Measurements from ENCODE around the gene ADSS1. TPM values are rescaled to one million over a fixed set of nuclear protein-coding genes. Genes with fewer than 3 reads are reported as not detected.

Gene ADSS1
- total RNA-seq, 2 donors from 2014 or later, result 8.2 to 10.2 TPM

DNA sequence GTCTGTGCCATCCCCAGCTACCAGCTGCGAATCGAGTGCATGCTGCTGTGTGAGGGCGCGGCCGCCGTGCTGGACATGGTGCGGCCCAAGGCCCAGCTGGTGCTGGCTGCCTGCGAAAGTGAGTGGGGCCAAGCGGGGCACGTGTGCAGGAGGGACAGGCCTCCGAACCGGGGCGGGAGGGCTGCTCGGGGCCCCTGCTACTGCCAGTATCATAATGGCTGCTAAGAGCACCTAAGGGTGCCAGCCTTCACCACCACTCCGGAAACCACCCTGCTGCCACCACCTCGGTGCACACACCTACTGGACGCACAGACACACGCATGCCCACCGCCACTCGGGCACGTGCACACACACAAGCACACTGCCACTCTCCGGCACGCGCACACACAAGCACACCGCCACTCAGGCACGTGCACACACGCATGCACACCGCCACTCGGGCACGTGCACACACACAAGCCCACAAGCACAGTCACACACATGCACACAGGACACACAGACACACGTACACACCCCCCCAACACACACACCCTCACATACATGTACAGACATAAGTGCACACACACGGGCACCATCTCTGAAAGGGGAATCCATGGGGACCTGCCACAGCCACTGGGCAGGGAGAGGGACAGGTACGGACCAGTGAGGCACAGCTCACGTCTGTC is 13.8 kb upstream of the ADSS1 start:
- intact Hi-C loops (cut with DNase I), result no loop called here

DNA sequence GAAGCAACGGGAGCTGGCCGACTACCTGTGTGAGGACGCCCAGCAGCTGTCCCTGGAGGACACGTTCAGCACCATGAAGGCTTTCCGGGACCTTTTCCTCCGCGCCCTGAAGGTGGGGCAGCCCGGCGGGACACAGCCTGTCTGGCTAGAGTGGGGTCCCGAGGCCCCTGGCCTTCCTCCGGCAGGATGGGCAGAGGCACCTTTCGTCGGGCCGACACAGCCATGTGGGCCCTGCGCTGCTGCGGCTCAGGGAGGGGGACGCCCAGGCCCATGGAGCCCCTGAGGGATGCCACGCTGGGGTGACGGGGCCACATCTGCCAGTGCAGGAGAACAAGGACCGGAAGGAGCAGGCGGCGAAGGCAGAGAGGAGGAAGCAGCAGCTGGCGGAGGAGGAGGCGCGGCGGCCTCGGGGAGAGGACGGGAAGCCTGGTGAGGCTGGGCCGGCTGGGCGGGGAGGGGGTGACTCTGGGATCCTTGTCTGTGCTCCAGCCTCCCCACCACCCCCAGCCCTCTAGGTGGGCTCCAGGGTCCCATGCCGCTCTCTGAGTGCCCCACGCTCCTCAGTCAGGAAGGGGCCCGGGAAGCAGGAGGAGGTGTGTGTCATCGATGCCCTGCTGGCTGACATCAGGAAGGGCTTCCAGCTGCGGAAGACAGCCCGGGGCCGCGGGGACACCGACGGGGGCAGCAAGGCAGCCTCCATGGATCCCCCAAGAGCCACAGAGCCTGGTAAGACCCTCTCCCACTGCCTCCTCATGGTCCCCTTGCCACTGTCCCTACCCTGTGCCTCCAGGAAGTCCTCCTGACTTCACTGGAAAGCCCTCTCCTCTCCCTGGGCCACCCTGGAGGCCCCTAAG is 10.9 kb upstream of the ADSS1 start:
- no peak for DNase-seq (ENCODE audit: low spot score)
- intact Hi-C loops (cut with DNase I), result no loop called here

More for the DNA sequence above, 13.8 kb upstream of the ADSS1 start:
- DNase-seq (ENCODE audit: low spot score), result no peak

DNA sequence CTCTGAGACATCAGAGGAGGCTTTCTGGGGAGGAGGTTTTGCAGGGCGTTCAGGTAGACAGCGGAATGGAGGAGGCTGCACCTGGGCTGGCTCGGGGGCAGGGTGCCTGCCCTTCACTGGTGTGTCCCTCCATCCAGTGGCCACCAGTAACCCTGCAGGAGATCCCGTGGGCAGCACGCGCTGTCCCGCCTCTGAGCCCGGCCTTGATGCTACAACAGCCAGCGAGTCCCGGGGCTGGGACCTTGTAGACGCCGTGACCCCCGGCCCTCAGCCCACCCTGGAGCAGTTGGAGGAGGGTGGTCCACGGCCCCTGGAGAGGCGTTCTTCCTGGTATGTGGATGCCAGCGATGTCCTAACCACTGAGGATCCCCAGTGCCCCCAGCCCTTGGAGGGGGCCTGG is 10.0 kb upstream of the ADSS1 start:
- DNase-seq (ENCODE audit: low spot score), result no peak
- intact Hi-C loops (cut with DNase I), result no loop called here

DNA sequence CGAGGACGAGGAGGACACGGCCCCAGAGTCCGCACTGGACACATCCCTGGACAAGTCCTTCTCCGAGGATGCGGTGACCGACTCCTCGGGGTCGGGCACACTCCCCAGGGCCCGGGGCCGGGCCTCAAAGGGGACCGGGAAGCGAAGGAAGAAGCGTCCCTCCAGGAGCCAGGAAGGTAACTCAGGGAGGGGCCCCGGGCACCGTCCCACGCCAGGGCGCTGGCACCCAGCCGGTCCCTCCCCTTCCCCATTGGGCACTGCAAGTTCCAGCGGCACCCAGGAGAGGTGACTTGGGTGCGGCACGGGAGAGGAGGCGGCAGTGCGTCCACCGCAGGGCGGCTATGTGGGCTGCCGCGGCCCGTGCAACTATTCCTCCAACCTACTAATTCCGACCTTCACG is 9.3 kb upstream of the ADSS1 start:
- DNase-seq (ENCODE audit: low spot score), result no peak
- intact Hi-C loops (cut with DNase I), result no loop called here

DNA sequence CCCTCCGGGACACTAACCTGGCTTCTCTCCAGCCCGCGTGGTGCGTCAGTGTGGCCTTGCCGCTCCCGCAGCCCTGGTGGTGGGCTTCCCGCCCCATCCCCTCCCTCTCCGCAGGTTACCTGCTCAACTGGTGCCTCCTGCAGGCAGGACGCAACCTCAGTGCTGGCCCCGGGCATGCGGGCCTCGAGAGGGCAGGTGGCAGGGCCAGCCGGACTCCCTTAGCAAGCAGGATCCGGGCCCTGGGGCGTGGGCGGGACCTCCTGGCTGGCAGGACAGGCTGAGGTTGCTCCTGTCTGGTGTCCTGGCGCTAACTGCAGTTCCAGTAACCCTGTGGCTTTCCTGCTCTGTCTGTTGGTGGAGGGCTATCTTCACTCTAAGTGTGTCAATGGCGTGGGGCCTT is 8.6 kb upstream of the ADSS1 start:
- intact Hi-C loops (cut with DNase I), result no loop called here

DNA sequence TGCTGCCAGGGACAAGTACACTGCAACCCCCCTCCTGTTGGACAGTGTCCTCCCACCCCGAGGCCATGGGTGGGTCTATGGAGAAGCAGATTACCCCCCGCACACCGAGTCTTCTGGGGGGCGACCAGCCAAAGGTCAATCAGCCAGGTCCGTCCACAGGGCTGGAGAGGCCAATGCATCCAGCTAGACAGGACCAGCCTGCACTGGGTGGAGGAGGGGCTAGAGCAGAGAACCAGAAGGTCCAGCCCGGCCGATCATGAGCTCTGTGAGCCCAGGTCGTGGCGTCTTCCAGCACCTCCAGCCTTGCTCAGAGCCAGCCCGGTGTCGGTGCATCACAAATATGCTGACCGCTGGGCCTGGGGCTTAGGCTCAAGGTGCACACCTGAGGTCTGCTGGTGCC is 8.2 kb upstream of the ADSS1 start:
- intact Hi-C loops (cut with DNase I), result no loop called here
- DNase-seq (ENCODE audit: low spot score), result no peak

More for the DNA sequence above, 8.6 kb upstream of the ADSS1 start:
- DNase-seq (ENCODE audit: low spot score), result no peak

DNA sequence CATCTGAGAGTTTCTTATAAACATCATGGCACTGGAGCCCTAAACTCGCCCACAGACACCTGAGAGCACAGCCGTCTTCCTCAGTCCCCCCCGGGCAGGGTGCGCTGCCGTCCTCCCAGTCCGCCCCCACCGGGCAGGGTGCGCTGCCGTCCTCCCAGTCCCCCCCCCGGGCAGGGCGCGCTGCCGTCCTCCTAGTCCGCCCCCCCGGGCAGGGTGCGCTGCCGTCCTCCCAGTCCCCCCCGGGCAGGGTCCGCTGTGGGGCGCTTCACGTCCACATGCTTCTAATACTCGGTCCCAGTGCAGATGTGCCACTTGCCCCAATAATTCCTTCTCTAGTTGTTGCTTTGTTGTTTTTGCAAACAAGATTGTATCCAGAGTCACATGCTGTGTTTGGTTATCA is 6.9 kb upstream of the ADSS1 start:
- DNase-seq (ENCODE audit: low spot score), result no peak
- intact Hi-C loops (cut with DNase I), result no loop called here

DNA sequence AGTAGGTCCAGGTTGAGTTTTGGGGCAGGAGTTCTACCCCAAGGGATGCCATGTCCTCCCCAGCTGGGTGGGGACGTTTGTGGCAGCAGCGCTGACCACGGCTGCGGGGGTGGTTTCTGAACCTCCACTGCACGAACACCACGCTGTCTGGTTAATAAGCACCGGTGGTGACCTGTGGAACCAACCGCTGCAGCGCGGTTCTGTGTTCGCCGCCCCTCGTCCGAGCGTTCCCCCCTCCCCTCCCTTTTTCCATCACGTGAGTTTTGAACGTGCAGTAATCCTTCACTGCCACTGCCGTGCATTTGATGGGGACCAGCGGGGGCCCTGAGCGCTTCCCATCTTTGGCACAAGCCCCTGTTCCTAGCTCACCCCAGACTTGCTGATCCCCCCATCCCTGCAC is 6.4 kb upstream of the ADSS1 start:
- intact Hi-C loops (cut with DNase I), result no loop called here

DNA sequence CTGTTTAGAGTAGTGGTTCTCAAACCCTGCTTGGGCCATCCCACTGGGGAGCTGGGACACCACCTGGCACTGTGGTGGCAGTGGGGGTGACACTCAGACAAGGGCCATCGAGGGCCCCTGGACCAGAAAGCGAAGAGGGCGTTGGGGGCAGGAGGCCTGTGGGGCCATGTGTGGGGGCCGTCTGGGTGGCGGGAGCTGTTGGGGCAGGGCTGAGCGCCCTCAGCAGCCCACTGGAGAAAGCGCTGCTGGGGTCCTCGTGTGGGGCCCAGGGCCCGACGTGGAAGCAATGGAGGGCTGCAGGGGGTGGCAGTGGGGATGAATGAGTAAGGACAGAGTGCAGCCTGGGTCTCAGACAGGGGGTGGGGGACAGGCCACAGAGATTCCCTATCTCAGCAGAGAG is 5.9 kb upstream of the ADSS1 start:
- DNase-seq (ENCODE audit: low spot score), result no peak
- intact Hi-C loops (cut with DNase I), result no loop called here

More for the DNA sequence above, 6.4 kb upstream of the ADSS1 start:
- no peak for DNase-seq (ENCODE audit: low spot score)

DNA sequence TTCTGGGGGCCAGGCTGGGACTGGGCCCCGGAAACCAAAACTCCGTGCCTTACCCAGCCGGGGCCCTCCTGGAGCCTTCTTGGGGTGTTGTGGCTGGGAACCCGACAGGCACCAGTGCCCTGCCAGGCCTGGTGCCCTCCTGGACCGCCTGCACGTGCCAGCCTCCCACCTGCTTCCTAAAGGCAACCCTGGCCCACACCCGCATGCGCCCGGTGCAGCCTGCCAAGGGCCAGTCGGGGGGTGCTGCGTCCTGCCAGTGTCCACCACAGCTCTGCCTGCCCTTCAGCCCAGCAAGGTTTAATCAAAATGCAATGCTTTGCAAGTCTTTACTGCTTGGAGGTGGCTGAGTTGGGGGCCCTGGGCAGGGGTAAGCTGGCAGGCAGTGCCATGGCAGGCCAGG is 5.2 kb upstream of the ADSS1 start:
- intact Hi-C loops (cut with DNase I), result no loop called here
- no peak for DNase-seq (ENCODE audit: low spot score)

DNA sequence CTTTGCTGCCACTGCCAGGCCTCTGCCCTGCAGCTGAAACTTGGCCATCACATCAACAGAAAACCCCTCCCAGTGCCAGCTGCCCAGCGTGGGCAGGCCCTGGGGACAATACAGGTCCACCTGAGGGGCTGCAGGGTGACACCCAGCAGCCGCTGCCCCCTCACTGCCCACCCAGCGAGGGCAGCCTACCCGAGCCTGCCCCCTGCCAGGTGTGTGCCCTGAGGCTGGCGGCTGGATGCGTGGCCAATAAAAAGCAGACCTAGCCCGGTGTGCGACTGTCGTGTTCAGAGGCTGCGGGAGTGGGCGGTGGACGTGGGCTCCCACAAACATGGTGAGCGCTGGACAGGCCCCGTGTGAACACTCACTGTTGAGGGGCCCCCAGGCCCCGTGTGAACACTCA is 4.7 kb upstream of the ADSS1 start:
- no peak for DNase-seq (ENCODE audit: low spot score)
- intact Hi-C loops (cut with DNase I), result no loop called here

DNA sequence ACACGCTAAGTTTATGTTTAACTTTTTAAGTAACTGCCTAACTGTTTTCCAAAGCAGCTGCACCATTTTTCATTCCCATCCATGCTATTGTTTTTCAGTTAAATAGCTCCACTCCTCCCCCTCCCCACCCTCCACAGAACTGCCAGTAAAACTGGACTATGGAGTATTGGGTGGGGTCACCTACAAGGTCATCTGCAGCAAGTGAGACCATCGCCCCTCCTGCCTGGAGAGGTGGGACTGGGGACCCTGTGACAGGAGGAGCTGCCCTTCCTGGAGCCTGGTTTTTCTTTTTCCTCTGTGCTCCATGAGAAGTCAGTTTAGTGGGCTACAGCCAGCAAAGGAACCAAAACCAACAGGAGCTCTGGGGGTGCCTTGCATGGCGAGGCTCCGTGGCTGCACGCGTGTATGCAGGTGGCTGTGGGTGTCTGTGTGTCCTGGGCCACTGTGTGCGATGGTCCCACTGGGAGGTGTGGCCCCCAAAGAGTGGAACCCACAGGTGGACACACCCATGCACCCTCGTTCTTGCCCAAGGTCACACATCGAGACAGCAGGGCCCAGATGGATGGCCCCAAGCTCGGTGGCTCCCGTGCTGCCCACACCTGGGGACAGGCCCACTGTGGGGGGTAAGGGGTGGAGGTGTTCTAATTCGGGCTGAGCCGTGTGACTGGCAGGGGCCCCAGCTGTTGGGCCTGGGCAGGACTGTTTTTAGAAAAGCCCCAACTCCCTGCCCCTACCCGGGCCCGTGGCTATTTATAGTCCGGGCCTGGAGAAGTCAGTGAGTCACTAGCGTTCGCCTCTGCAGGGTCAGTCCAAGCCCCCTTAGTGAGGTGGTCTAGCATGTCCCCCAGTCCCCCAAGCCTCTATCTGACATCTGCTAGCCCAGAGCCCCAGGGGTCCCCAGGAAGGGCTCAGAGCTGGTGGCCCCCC is 2.3 kb upstream of the ADSS1 start:
- intact Hi-C loops (cut with DNase I), result no loop called here
- DNase-seq (ENCODE audit: low spot score), result no peak

DNA sequence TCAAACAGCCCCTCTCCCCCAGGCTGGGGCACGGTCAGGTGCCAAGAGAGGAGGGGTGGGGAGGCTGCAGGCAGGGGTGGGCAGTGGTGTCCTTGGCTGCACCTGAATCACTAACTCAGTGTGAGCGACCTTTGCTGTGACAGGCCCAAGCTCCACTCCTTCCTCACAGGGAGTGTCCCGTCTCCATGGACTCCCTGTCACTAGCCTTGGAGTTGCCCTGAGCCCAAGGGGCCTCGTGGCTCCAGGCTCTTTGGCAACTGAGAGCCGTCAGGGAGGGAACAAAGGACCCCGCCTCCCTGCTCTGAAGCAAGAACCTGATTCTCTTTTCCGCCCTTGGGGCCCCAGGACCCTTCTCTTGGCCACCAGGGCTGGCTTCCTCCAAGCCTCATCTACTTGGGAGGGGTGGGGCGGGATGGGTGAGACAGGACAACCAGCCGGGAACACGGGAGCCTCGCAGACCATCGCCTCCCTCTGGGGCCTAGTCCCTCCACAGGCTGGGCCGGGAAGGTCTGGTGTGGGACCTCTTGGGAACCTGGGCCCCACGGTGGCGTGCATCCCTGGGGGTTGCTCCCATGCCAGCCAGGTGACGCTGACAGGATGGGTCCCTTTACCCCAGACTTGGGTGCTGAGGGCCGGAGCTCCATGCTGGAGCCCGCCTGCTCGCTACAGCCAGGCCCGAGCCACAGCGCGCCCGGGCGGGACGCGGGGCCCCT is 935 bp upstream of the ADSS1 start:
- intact Hi-C loops (cut with DNase I), result no loop called here
- no peak for DNase-seq (ENCODE audit: low spot score)

DNA sequence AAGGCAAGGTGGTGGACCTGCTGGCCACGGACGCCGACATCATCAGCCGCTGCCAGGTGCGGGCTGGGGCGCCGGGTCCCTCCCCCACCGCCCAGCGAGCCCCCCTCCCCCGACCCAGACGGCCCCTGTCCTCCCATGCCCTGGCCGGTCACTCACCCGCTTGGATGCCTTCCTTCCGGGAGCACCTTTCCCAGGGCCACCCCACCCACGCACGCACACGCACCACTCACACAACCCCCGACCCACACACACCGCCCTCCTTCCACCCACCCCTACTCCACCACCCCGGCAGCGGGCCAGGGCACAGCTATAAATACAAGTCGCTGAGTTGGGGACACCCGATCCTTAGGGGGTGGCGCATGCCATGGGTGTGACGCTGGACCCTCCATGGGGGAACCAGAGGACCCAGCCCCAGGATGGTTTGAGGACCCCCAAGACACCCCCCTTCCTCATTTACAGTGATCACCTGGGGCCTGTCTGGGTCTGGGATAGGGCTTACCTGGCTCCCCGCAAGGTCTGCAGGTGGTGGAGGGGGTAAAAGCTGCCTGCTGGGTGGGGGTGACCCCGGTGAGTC is 465 bp downstream of the ADSS1 start:
- intact Hi-C loops (cut with DNase I), result no loop called here
- DNase-seq (ENCODE audit: low spot score), result no peak

DNA sequence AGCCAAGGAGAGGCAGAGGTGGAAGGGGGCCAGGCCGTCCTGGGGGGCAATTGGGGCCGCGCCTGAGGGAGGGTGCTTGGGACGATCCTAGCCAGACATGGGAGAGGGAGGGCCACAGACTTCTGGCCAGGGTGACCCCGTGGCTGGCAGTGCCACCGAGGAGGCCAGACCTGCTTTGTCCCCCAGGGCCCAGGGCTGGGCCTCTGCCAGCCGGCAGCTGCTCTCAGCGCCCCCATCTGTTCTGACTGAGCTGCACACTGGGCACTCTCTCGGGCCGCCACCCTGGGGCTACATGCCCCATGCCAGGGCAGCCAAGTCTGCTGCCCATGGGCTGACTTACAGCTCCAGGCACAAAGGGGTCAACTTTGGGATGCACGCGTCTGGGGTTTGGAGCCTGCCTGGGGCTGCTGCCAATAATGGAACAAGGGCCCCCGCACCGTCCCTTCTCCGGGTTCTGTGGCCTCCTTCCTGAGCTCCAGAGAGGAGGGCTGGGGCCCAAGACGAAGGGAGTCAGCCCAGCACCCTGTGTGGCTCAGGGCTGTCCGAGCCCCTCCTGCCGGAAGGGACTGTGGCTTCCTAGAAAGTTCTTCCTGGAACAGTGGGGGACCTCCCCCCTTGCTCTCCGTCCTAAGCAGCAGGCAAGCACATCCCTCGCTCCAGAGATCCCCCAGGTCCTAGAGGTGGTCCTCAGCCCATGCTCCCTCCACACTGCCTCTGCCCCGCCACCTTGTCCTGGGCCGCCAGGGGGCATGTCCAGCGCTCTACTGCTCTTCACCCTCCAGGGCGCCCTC is 1.1 kb downstream of the ADSS1 start:
- DNase-seq (ENCODE audit: low spot score), result no peak
- intact Hi-C loops (cut with DNase I), result no loop called here

DNA sequence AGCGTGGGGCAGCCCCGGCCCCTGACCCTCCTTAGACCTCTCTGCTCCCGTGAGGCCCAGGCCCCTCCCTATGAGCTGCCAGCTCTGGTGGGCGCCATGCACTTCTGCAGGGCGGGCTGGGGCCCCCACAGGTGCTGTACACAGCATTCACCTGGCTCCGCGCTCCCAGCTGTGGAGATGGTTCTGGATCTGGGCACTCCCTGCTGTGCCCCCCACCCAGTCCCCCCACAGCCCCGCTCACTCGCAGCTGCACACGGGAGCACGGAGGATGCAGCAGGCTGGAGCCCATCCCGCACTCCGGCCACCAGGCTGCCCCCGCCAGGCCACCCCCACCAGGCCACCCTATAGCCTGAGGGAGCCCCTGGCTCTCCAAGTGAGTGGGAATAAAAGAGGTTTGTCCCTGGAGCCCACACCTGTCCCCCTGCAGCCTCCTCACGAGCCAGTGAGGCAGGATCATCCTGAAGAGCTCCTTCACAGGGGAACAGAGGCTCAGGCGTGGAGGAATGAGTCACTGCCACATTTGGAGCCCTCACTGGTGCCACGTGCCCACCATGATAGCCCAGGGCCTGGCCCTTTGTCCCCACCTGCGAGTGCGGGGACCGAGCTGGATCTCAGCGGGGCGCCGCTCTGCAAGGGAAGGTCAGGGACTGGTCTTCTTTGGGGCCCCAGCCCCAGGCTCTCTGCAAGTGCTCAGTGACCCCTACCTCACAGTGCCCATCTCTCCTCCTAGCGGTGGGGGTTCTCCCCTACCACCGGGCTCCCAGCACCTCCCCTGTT is 1.9 kb downstream of the ADSS1 start:
- DNase-seq (ENCODE audit: low spot score), result no peak
- intact Hi-C loops (cut with DNase I), result no loop called here

DNA sequence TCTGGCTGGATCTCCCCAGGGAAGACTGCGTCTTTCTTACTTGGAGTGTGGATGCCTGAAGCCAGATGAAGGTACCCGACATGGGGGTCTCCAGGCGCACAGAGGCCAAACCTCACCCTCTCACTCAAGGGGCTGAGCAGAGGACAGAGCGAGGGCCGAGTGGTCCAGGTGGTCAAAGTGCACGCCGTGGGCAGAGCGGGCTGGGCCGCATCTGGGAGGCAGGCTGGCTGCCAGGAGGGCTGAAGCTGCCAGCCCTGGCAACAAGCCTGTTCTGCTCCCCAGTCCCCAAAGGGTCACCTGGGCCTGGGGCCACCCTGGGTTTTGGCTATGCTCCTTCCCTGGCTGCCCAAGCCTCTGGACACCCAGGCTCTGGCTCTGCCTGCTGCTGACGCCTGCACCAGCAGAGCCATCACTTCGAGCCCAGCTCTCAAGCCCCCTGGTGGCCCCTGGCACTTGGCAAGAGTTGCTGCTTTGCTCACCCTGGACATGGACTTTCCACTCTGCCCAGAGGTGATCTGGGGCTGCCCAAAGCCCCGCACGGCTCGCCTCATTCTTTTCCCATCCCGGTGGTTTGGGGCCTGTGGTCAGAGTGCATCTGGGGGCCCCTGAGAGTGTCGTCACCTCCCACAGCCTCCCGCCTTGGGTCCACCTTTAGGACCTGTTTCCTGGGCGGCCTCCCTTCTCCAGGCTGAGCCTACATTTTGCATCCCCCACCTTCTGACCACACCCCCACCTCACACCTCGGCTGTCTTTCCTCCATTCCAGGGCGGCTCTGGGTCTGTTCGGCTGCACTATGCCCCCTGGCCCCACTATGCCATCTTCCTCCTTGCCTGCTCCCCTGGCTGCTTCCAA is 2.8 kb downstream of the ADSS1 start:
- no peak for DNase-seq (ENCODE audit: low spot score)
- intact Hi-C loops (cut with DNase I), result no loop called here
